IMR-90 (cell line): ENCODE results near the gene SLC4A5. TPM values are rescaled to one million over a fixed set of nuclear protein-coding genes. Genes with fewer than 3 reads are reported as not detected.

Experiments
- ATAC-seq: fragments of 200-7000 bp; cut with Tn5 transposase; 2 replicates; pipeline ENCODE4 v1.9.1; 2020; ENCODE audit warnings: low read depth, mild to moderate bottlenecking, moderate library complexity
- BruUV-seq: library from RNA; stranded (reverse); fragments of 400-500 nt; replicated peaks from 2 replicates; lab custom pipeline; 2021; lab: Mats Ljungman, UMichigan
- CTCF ChIA-PET: fragments of 300-600 bp; formaldehyde crosslinking; extraction: SDS; loops from one replicate; lab custom pipeline; 2021; ENCODE audit warnings: antibody characterized with exemption; lab: Yijun Ruan, JAX
- POLR2A ChIA-PET: fragments of 300-600 bp; sonication (Branson Sonifier 250); formaldehyde crosslinking; loops from one replicate; lab custom pipeline; 2022; ENCODE audit warnings: antibody characterized with exemption; ENCODE audit not compliant: unreplicated experiment; lab: Charles Lee
- DNase-seq: peaks from one replicate; pipeline ENCODE4 v3.0.0; 2013
- H2AFZ ChIP-seq: replicated peaks from 2 replicates; pipeline ENCODE3; 2013; ENCODE audit warnings: low read length, mild to moderate bottlenecking; ENCODE audit not compliant: poor library complexity
- H2AK5ac ChIP-seq: 2 replicates; pipeline ENCODE4 v1.6.1; 2013; ENCODE audit warnings: low read depth, low read length, inconsistent platforms
- H2AK9ac ChIP-seq: replicated peaks from 2 replicates; pipeline ENCODE3; 2013; ENCODE audit warnings: mild to moderate bottlenecking, low read depth, low read length, moderate library complexity; ENCODE audit not compliant: poor library complexity
- H2BK120ac ChIP-seq: 2 replicates; pipeline ENCODE4 v1.6.1; 2013; ENCODE audit warnings: low read depth, low read length, inconsistent platforms
- H2BK15ac ChIP-seq: 3 replicates; pipeline ENCODE4 v1.6.1; 2013; ENCODE audit warnings: low read depth, low read length, inconsistent platforms
- H2BK20ac ChIP-seq: 2 replicates; pipeline ENCODE4 v1.6.1; 2013; ENCODE audit warnings: low read depth, mild to moderate bottlenecking, inconsistent platforms, low read length, moderate library complexity
- H2BK5ac ChIP-seq: 2 replicates; pipeline ENCODE4 v1.6.1; 2013; ENCODE audit warnings: mild to moderate bottlenecking, low read depth, low read length, inconsistent platforms; ENCODE audit not compliant: poor library complexity, severe bottlenecking
- H3K14ac ChIP-seq: replicated peaks from 2 replicates; pipeline ENCODE4 v1.6.1; 2013; ENCODE audit warnings: low read depth, low read length, inconsistent platforms
- H3K18ac ChIP-seq: 2 replicates; pipeline ENCODE4 v1.6.1; 2013; ENCODE audit warnings: low read depth, low read length, control low read depth
- H3K23ac ChIP-seq: 2 replicates; pipeline ENCODE4 v1.6.1; 2013; ENCODE audit warnings: low read depth, low read length, inconsistent platforms
- H3K27ac ChIP-seq: 2 replicates; pipeline ENCODE4 v1.5.1; 2013; ENCODE audit warnings: mild to moderate bottlenecking, control low read depth, low read length; ENCODE audit not compliant: insufficient read depth
- H3K27me3 ChIP-seq: 2 replicates; pipeline ENCODE4 v1.6.1; 2013; ENCODE audit warnings: low read length; ENCODE audit not compliant: control insufficient read depth, insufficient read depth
- H3K36me3 ChIP-seq: 2 replicates; pipeline ENCODE4 v1.6.1; 2013; ENCODE audit warnings: low read length, mixed read lengths; ENCODE audit not compliant: control insufficient read depth, insufficient read depth
- H3K4ac ChIP-seq: 2 replicates; pipeline ENCODE4 v1.6.1; 2013; ENCODE audit warnings: low read depth, low read length, inconsistent platforms
- H3K4me1 ChIP-seq: 2 replicates; pipeline ENCODE4 v1.6.1; 2013; ENCODE audit warnings: low read length, mixed read lengths; ENCODE audit not compliant: control insufficient read depth, insufficient read depth
- H3K4me2 ChIP-seq: 2 replicates; pipeline ENCODE4 v1.6.1; 2013; ENCODE audit warnings: low read depth, mild to moderate bottlenecking, control low read depth, low read length, moderate library complexity
- H3K4me3 ChIP-seq: 2 replicates; pipeline ENCODE4 v1.5.1; 2013; ENCODE audit warnings: low read depth, mild to moderate bottlenecking, control low read depth, low read length, moderate library complexity; ENCODE audit not compliant: insufficient read depth
- H3K56ac ChIP-seq: 2 replicates; pipeline ENCODE4 v1.6.1; 2013; ENCODE audit warnings: low read length, inconsistent platforms; ENCODE audit not compliant: insufficient read depth; ENCODE audit errors: extremely low read depth
- H3K79me1 ChIP-seq, 2 experiments: 2 replicates each; pipeline ENCODE4 v1.6.1; 2013; ENCODE audit warnings: low read length in 2 of 2, inconsistent platforms in 1 of 2, low read depth in 1 of 2
- H3K9ac ChIP-seq: 2 replicates; pipeline ENCODE4 v1.6.1; 2013; ENCODE audit warnings: low read depth, low read length, control low read depth
- H3K9me1 ChIP-seq: 2 replicates; pipeline ENCODE4 v1.6.1; 2013; ENCODE audit warnings: low read length, inconsistent platforms; ENCODE audit not compliant: insufficient read depth
- H3K9me3 ChIP-seq: 2 replicates; pipeline ENCODE4 v1.6.1; 2013; ENCODE audit warnings: low read length; ENCODE audit not compliant: control insufficient read depth, insufficient read depth
- H4K20me1 ChIP-seq: 2 replicates; pipeline ENCODE4 v1.6.1; 2013; ENCODE audit warnings: low read length, inconsistent platforms; ENCODE audit not compliant: insufficient read depth
- H4K5ac ChIP-seq: 2 replicates; pipeline ENCODE4 v1.6.1; 2013; ENCODE audit warnings: mild to moderate bottlenecking, low read depth, low read length, control low read depth
- H4K8ac ChIP-seq, 2 experiments: 2 replicates each; pipeline ENCODE4 v1.6.1; 2013; ENCODE audit warnings: low read depth in 2 of 2, low read length in 2 of 2, control low read depth in 1 of 2, inconsistent platforms in 1 of 2
- H4K91ac ChIP-seq: 2 replicates; pipeline ENCODE4 v1.6.1; 2013; ENCODE audit warnings: low read depth, low read length, inconsistent platforms; ENCODE audit not compliant: insufficient read depth
- CEBPB ChIP-seq: IDR thresholded peaks from 2 replicates; pipeline ENCODE4 v1.6.1; 2012; ENCODE audit warnings: low read depth, low read length, improper control_type of control experiment
- CHD1 ChIP-seq: IDR thresholded peaks from 2 replicates; pipeline ENCODE4 v1.6.1; 2012; ENCODE audit warnings: low read depth, low read length, improper control_type of control experiment
- FOS ChIP-seq: fragments of 150-350 bp; IDR thresholded peaks from 2 replicates; pipeline ENCODE4 v1.6.1; 2016; ENCODE audit warnings: low read depth, low read length
- MAFK ChIP-seq: IDR thresholded peaks from 2 replicates; pipeline ENCODE4 v1.6.1; 2012; ENCODE audit warnings: low read depth, low read length, improper control_type of control experiment
- MXI1 ChIP-seq: IDR thresholded peaks from 2 replicates; pipeline ENCODE4 v1.6.1; 2012; ENCODE audit warnings: low read depth, mild to moderate bottlenecking, low read length, moderate library complexity, borderline replicate concordance
- RAD21 ChIP-seq: IDR thresholded peaks from 2 replicates; pipeline ENCODE4 v1.6.1; 2012; ENCODE audit warnings: low read length, improper control_type of control experiment
- SMC3 ChIP-seq: fragments of 150-350 bp; IDR thresholded peaks from 2 replicates; pipeline ENCODE4 v1.6.1; 2016; ENCODE audit warnings: low read depth, mild to moderate bottlenecking, antibody characterized with exemption, low read length, moderate library complexity
- WGBS, 2 experiments: methylation state at CpG; one replicate each; pipeline versions ENCODE4 v1.1.5 to v1.1.7; 2013; ENCODE audit warnings: missing lambda C conversion rate in 2 of 2; ENCODE audit not compliant: insufficient read length in 1 of 2; ENCODE audit errors: extremely low coverage in 2 of 2; 5-methylcytosine and 5-hydroxymethylcytosine counted together
- dilution Hi-C: fragments of 300-500 bp; cut with HindIII; formaldehyde crosslinking; loops from one replicate; pipeline ENCODE4 v1.14.3; 2018; ENCODE audit warnings: low sequenced_read_pairs; ENCODE audit not compliant: unreplicated experiment
- in situ Hi-C: fragments of 300-500 bp; cut with MboI; formaldehyde crosslinking; loops from 3 replicates; pipeline ENCODE4 v1.14.3; 2019; ENCODE audit warnings: low sequenced_read_pairs, inconsistent platforms, mixed read lengths
- intact Hi-C: fragments of 100-400 bp; cut with micrococcal nuclease; formaldehyde crosslinking; loops from 2 replicates; pipeline ENCODE4 v1.10.0; 2022
- polyA plus RNA-seq, 3 experiments: library from polyadenylated mRNA; depleted of rRNA; stranded (reverse); fragments of >200 nt; gene quantifications; 2 replicates each; pipeline ENCODE4 v1.2.3, GENCODE V29; 2012; ENCODE audit warnings: low replicate concordance in 1 of 3
- total RNA-seq: library from RNA; depleted of rRNA; stranded (reverse); fragments of >200 nt; gene quantifications from 2 replicates; pipeline ENCODE4 v1.2.3, GENCODE V29; 2012
- TF ChIP-seq, protein P1 (sequence below): fragments of 150-350 bp; IDR thresholded peaks from 2 replicates; pipeline ENCODE4 v1.6.1; 2016; ENCODE audit warnings: low read depth, mild to moderate bottlenecking, low read length, moderate library complexity, borderline replicate concordance
- TF ChIP-seq, protein P2 (sequence below): conservative IDR thresholded peaks from 2 replicates; pipeline ENCODE4 v1.5.1; 2012; ENCODE audit warnings: mild to moderate bottlenecking, low read depth, low read length, improper control_type of control experiment

Gene SLC4A5
- total and polyA plus RNA-seq, 2 of the 4 experiments (the other 2 are of a cell fraction) = 0.18 to 0.22 TPM

DNA sequence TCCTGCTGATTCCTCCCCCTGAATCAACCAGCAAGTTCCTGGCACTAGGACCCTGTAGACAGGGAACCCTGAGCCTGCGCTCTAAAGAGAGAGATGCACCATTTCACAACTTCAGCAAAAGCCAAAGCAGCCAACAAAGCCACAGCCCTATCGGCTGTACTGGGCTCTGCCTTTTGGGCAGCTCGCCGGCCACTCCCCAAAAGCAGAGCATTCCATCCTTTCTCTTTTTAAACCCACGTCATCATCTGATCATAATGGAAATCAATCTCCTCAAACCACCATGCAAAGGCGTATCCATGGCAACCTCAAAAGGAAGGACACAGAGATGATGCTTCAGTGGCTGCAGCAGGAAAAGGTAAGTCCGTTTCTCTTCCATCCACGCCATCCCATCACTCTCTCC, 42.2 kb upstream of the SLC4A5 start:
- Histone ChIP-seq H2BK5ac (no peak overlapping the region), H3K4me1 (peaks cover 20% of the 10 kb centered on the region), H3K9ac (no peak overlapping the region), H3K4me3 (no peak overlapping the region), H3K79me1 (peaks cover 25 to 95% of the 10 kb centered on the region in 2 experiments), H3K9me3 (no peaks in the 10 kb centered on the region), H3K27me3 (no peaks in the 10 kb centered on the region), H2BK20ac (no peak overlapping the region), H2BK15ac (no peak overlapping the region), H3K18ac (no peak overlapping the region), H3K4me2 (no peak overlapping the region), H4K20me1 (peaks cover 41% of the 10 kb centered on the region), H2AK5ac (no peak overlapping the region), H3K27ac (no peak overlapping the region), H3K9me1 (peaks cover 37% of the 10 kb centered on the region), H4K91ac (no peak overlapping the region), H3K14ac (no peak overlapping the region), H3K36me3 (peaks cover 6% of the 10 kb centered on the region), H4K8ac (no peak overlapping the region), H2AFZ (no peak overlapping the region), H3K56ac (no peak overlapping the region), H2BK120ac (no peak overlapping the region), H3K23ac (no peak overlapping the region), H2AK9ac (peak overlapping the region; percentile 3), H4K5ac (no peak overlapping the region), H3K4ac (peak overlapping the region; percentile 14; the same call in 1 of the 2 replicates)
- no peak for ATAC-seq
- CTCF ChIA-PET = no interaction called here
- no peak for DNase-seq
- in situ Hi-C loops (no loop called here), intact Hi-C loops (no loop called here), dilution Hi-C loops (no loop called here)
- POLR2A ChIA-PET = no interaction called here
- 62% methylated on average over 2 of the region's 8 CpGs; no CpG with 5 or more reads in 1 of the 2 experiments for WGBS, 2 experiments
- TF ChIP-seq, protein P1, sequence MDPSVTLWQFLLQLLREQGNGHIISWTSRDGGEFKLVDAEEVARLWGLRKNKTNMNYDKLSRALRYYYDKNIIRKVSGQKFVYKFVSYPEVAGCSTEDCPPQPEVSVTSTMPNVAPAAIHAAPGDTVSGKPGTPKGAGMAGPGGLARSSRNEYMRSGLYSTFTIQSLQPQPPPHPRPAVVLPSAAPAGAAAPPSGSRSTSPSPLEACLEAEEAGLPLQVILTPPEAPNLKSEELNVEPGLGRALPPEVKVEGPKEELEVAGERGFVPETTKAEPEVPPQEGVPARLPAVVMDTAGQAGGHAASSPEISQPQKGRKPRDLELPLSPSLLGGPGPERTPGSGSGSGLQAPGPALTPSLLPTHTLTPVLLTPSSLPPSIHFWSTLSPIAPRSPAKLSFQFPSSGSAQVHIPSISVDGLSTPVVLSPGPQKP = no peak
- TF ChIP-seq CHD1 (no peak), RAD21 (no peak), SMC3 (no peak), MAFK (no peak), CEBPB (no peak), MXI1 (no peak), FOS (no peak)
- TF ChIP-seq, protein P2, sequence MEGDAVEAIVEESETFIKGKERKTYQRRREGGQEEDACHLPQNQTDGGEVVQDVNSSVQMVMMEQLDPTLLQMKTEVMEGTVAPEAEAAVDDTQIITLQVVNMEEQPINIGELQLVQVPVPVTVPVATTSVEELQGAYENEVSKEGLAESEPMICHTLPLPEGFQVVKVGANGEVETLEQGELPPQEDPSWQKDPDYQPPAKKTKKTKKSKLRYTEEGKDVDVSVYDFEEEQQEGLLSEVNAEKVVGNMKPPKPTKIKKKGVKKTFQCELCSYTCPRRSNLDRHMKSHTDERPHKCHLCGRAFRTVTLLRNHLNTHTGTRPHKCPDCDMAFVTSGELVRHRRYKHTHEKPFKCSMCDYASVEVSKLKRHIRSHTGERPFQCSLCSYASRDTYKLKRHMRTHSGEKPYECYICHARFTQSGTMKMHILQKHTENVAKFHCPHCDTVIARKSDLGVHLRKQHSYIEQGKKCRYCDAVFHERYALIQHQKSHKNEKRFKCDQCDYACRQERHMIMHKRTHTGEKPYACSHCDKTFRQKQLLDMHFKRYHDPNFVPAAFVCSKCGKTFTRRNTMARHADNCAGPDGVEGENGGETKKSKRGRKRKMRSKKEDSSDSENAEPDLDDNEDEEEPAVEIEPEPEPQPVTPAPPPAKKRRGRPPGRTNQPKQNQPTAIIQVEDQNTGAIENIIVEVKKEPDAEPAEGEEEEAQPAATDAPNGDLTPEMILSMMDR = no peak
- BruUV-seq = no TSS peak
